ENCODE data around the gene PIP4K2A. TPM values are rescaled to one million over a fixed set of nuclear protein-coding genes. Genes with fewer than 3 reads are reported as not detected.
A peak's percentile ranks its signal among the peaks of the same experiment; 100 is the strongest.

Gene PIP4K2A
- total RNA-seq, 4 donors from 2014 or later, result 6.8 to 34.7 (median 15.4) TPM

GRCh38 chr10:22580711-22581110 is 133.7 kb downstream of the PIP4K2A start:
- Histone ChIP-seq H3K4me3 (no peak overlapping the region), H3K4me1 (no peaks in the 10 kb centered on the region), H3K9me3 (no peaks in the 10 kb centered on the region), H3K27ac (no peak overlapping the region), H3K36me3 (peaks cover 0 to 9% (median 0%) of the 10 kb centered on the region in 3 donors), H3K27me3 (no peaks in the 10 kb centered on the region)
- DNase-seq, result no peak
- TF ChIP-seq POLR2A (IDR thresholded peaks at IDR 0.05) (no peak), CTCF (IDR thresholded peaks at IDR 0.05) (no peak)

- Histone ChIP-seq H3K4me1 (no peaks in the 10 kb centered on the region), H3K27me3 (no peaks in the 10 kb centered on the region), H3K4me3 (no peak overlapping the region), H3K36me3 (peaks cover 0 to 9% (median 0%) of the 10 kb centered on the region in 3 donors), H3K9me3 (no peaks in the 10 kb centered on the region), H3K27ac (no peak overlapping the region)
- DNase-seq, result no peak
- no peak for TF ChIP-seq CTCF (IDR thresholded peaks at IDR 0.05)
- no peak for TF ChIP-seq POLR2A (IDR thresholded peaks at IDR 0.05)
These were observed 134.6 kb downstream of the PIP4K2A start for GRCh38 chr10:22579826-22580225.

- no peak overlapping the region for H3K27ac ChIP-seq
- TF ChIP-seq POLR2A (IDR thresholded peaks at IDR 0.05), result no peak
- TF ChIP-seq CTCF (IDR thresholded peaks at IDR 0.05), result peak in 4 of 6 experiments; percentile 38 to 49 (median 47)
- H3K9me3 ChIP-seq, result no peaks in the 10 kb centered on the region
- H3K4me3 ChIP-seq, result no peak overlapping the region
- DNase-seq, result no peak
- H3K27me3 ChIP-seq, result no peaks in the 10 kb centered on the region
- H3K4me1 ChIP-seq, result no peaks in the 10 kb centered on the region
- H3K36me3 ChIP-seq, result no peaks in the 10 kb centered on the region
These were observed 140.4 kb downstream of the PIP4K2A start for GRCh38 chr10:22573820-22574569.

GRCh38 chr10:22570733-22571430 is 143.5 kb downstream of the PIP4K2A start:
- Histone ChIP-seq H3K36me3 (peaks cover 0 to 16% (median 0%) of the 10 kb centered on the region in 3 donors), H3K9me3 (no peaks in the 10 kb centered on the region), H3K4me3 (no peak overlapping the region), H3K4me1 (no peaks in the 10 kb centered on the region), H3K27ac (peak overlapping the region in 1 of 4 donors; percentile 2), H3K27me3 (no peaks in the 10 kb centered on the region)
- no peak for TF ChIP-seq POLR2A (IDR thresholded peaks at IDR 0.05)
- TF ChIP-seq CTCF (IDR thresholded peaks at IDR 0.05), result no peak
- DNase-seq, result no peak

GRCh38 chr10:22570234-22570633 is 144.1 kb downstream of the PIP4K2A start:
- no peak for DNase-seq
- Histone ChIP-seq H3K4me3 (no peak overlapping the region), H3K9me3 (no peaks in the 10 kb centered on the region), H3K27ac (no peak overlapping the region), H3K27me3 (no peaks in the 10 kb centered on the region), H3K36me3 (peaks cover 0 to 16% (median 0%) of the 10 kb centered on the region in 3 donors), H3K4me1 (no peaks in the 10 kb centered on the region)
- TF ChIP-seq POLR2A (IDR thresholded peaks at IDR 0.05) (no peak), CTCF (IDR thresholded peaks at IDR 0.05) (no peak)
